Measurements from ENCODE around the gene UBASH3B. TPM values are rescaled to one million over a fixed set of nuclear protein-coding genes. Genes with fewer than 3 reads are reported as not detected.

Gene UBASH3B
- total RNA-seq, 1 experiment from 2014 or later = 8.0 TPM

GRCh38 chr11:122775675-122776271 lies 120.3 kb downstream of the UBASH3B start:
- H2AFZ ChIP-seq (ENCODE audit: low read length) = no peak overlapping the region
- H2BK120ac ChIP-seq (ENCODE audit: low read depth, low read length, poor library complexity, severe bottlenecking) = no peak overlapping the region
- H3K27me3 ChIP-seq (ENCODE audit: insufficient read depth, low read length) = no peaks in the 10 kb centered on the region
- no peak overlapping the region for H4K5ac ChIP-seq (ENCODE audit: insufficient read length, low read depth, low read length)
- WGBS (ENCODE audit: extremely low coverage, insufficient read length, low lambda C conversion rate) = no CpG with 5 or more reads among the region's 3 CpGs
- no peak overlapping the region for H3T11ph ChIP-seq (ENCODE audit: low read length)
- no peak overlapping the region for H3K14ac ChIP-seq (ENCODE audit: insufficient read depth, low read length)
- peaks cover 7 to 10% of the 10 kb centered on the region in 2 experiments for H3K4me1 Mint-ChIP-seq
- no peaks in the 10 kb centered on the region for H3K9me3 Mint-ChIP-seq
- TF ChIP-seq, protein P1, sequence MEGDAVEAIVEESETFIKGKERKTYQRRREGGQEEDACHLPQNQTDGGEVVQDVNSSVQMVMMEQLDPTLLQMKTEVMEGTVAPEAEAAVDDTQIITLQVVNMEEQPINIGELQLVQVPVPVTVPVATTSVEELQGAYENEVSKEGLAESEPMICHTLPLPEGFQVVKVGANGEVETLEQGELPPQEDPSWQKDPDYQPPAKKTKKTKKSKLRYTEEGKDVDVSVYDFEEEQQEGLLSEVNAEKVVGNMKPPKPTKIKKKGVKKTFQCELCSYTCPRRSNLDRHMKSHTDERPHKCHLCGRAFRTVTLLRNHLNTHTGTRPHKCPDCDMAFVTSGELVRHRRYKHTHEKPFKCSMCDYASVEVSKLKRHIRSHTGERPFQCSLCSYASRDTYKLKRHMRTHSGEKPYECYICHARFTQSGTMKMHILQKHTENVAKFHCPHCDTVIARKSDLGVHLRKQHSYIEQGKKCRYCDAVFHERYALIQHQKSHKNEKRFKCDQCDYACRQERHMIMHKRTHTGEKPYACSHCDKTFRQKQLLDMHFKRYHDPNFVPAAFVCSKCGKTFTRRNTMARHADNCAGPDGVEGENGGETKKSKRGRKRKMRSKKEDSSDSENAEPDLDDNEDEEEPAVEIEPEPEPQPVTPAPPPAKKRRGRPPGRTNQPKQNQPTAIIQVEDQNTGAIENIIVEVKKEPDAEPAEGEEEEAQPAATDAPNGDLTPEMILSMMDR (conservative IDR thresholded peaks at IDR 0.05) = no peak
- no peak overlapping the region for H4K8ac ChIP-seq (replicated peaks; ENCODE audit: insufficient read length, low read depth, low read length)
- H3K56ac ChIP-seq (ENCODE audit: insufficient read length, low read depth, low read length) = no peak overlapping the region
- H3K4me2 ChIP-seq (ENCODE audit: insufficient read depth, insufficient read length, low read length) = no peak overlapping the region
- H3K4me1 ChIP-seq (ENCODE audit: insufficient read depth, low read length) = no peaks in the 10 kb centered on the region
- no peaks in the 10 kb centered on the region for H4K20me1 ChIP-seq (ENCODE audit: control insufficient read depth, insufficient read depth, insufficient read length)
- no peak overlapping the region for H3K4ac ChIP-seq (ENCODE audit: low read depth, low read length)
- no peaks in the 10 kb centered on the region for H3K27me3 Mint-ChIP-seq (ENCODE audit: low read depth)
- no peak overlapping the region for H2BK15ac ChIP-seq (ENCODE audit: low read depth, low read length)
- no peak overlapping the region for H3K4me3 Mint-ChIP-seq
- H3K9me3 ChIP-seq (ENCODE audit: control insufficient read depth, low read depth, low read length) = no peaks in the 10 kb centered on the region
- no peak overlapping the region for H2BK5ac ChIP-seq (ENCODE audit: insufficient read length, low read length)
- no peak overlapping the region for H3K27ac Mint-ChIP-seq
- H3K27ac ChIP-seq (ENCODE audit: insufficient read length, low read depth, low read length) = no peak overlapping the region
- H3K9ac ChIP-seq (ENCODE audit: extremely low read depth, insufficient read length, low read length) = no peak overlapping the region
- H3K18ac ChIP-seq (ENCODE audit: insufficient read length, low read depth, low read length) = no peak overlapping the region
- no peak overlapping the region for H2BK20ac ChIP-seq (ENCODE audit: low read depth, low read length, poor library complexity, severe bottlenecking)
- no peaks in the 10 kb centered on the region for H3K23me2 ChIP-seq (ENCODE audit: insufficient read length, low read depth, low read length, poor library complexity, severe bottlenecking)
- H3K79me2 ChIP-seq (ENCODE audit: insufficient read depth, low read length) = no peaks in the 10 kb centered on the region
- H3K79me1 ChIP-seq (ENCODE audit: insufficient read depth, low read depth, low read length, poor library complexity, severe bottlenecking) = no peaks in the 10 kb centered on the region
- H2BK12ac ChIP-seq (ENCODE audit: insufficient read length, low read depth, low read length) = no peak overlapping the region
- H3K23ac ChIP-seq (ENCODE audit: insufficient read length, low read depth, low read length) = no peak overlapping the region
- no peak overlapping the region for H4K91ac ChIP-seq (ENCODE audit: insufficient read length, low read depth, low read length)
- H3K36me3 Mint-ChIP-seq (ENCODE audit: insufficient read depth in 1 of 3, low read depth in 3 of 3) = no peaks in the 10 kb centered on the region
- H2AK5ac ChIP-seq (ENCODE audit: insufficient read length, low read length) = no peak overlapping the region
- no peak for DNase-seq
